CD4-positive, alpha-beta memory T cell (primary cell): Measurements from ENCODE around the gene KCND2. TPM values are rescaled to one million over a fixed set of nuclear protein-coding genes. Genes with fewer than 3 reads are reported as not detected.

ENCODE experiments used
- CTCF ChIA-PET: fragments of 350-600 bp; sonication (Branson Sonifier 250); formaldehyde crosslinking; loops from one replicate; lab custom pipeline; 2021; ENCODE audit warnings: inconsistent platforms; ENCODE audit not compliant: partially characterized antibody; lab: Charles Lee
- POLR2A ChIA-PET: fragments of 350-600 bp; sonication (Branson Sonifier 250); formaldehyde crosslinking; loops from one replicate; lab custom pipeline; 2021; ENCODE audit not compliant: partially characterized antibody; lab: Charles Lee
- DNase-seq, 5 donors: peaks; one replicate each; pipeline versions ENCODE4 v3.0.0 to v3.0.0-alpha.2; 2020 to 2022; ENCODE audit warnings: mixed read lengths in 1 of 5
- H3K27ac ChIP-seq: one replicate; pipeline ENCODE4 v1.7.0; 2013; ENCODE audit warnings: low read depth, low read length
- H3K27me3 ChIP-seq: 2 replicates; pipeline ENCODE4 v1.7.0; 2013; ENCODE audit warnings: mild to moderate bottlenecking, low read length, moderate library complexity; ENCODE audit not compliant: insufficient read depth
- H3K36me3 ChIP-seq: 2 replicates; pipeline ENCODE4 v1.7.0; 2013; ENCODE audit warnings: mild to moderate bottlenecking, low read length, moderate library complexity; ENCODE audit not compliant: insufficient read depth
- H3K4me1 ChIP-seq: 2 replicates; pipeline ENCODE4 v1.7.0; 2013; ENCODE audit warnings: mild to moderate bottlenecking, low read length, moderate library complexity; ENCODE audit not compliant: insufficient read depth
- H3K4me3 ChIP-seq, 2 donors: one replicate each; pipeline ENCODE4 v1.7.0; 2013; ENCODE audit warnings: low read length in 2 of 2, mild to moderate bottlenecking in 1 of 2
- H3K9me3 ChIP-seq, 2 donors: one replicate each; pipeline ENCODE4 v1.7.0; 2013; ENCODE audit warnings: low read length in 2 of 2, control low read depth in 1 of 2; ENCODE audit not compliant: control insufficient read depth in 1 of 2
- H3K27ac Mint-ChIP-seq, 7 donors: one replicate each; pipeline ENCODE4 v1.8.0; 2020 to 2021; ENCODE audit warnings: mixed read lengths in 7 of 7, mild to moderate bottlenecking in 6 of 7, inconsistent platforms in 3 of 7, moderate library complexity in 3 of 7
- H3K27me3 Mint-ChIP-seq, 2 donors: one replicate each; pipeline ENCODE4 v1.8.0; 2020 to 2021; ENCODE audit warnings: mixed read lengths in 2 of 2
- H3K36me3 Mint-ChIP-seq, 2 donors: one replicate each; pipeline ENCODE4 v1.8.0; 2020 to 2021; ENCODE audit warnings: mixed read lengths in 2 of 2, inconsistent platforms in 1 of 2, mild to moderate bottlenecking in 1 of 2
- H3K4me1 Mint-ChIP-seq, 4 donors: one replicate each; pipeline ENCODE4 v1.8.0; 2020 to 2021; ENCODE audit warnings: mixed read lengths in 4 of 4, mild to moderate bottlenecking in 1 of 4
- H3K4me3 Mint-ChIP-seq, 8 donors: one replicate each; pipeline ENCODE4 v1.8.0; 2020 to 2021; ENCODE audit warnings: mixed read lengths in 8 of 8, mild to moderate bottlenecking in 7 of 8, moderate library complexity in 6 of 8, inconsistent platforms in 3 of 8
- H3K9me3 Mint-ChIP-seq, 8 donors: one replicate each; pipeline ENCODE4 v1.8.0; 2020 to 2021; ENCODE audit warnings: mixed read lengths in 8 of 8, mild to moderate bottlenecking in 5 of 8, inconsistent platforms in 3 of 8, moderate library complexity in 1 of 8
- intact Hi-C: fragments of 100-400 bp; cut with micrococcal nuclease; formaldehyde crosslinking; loops from one replicate; pipeline ENCODE4 v1.15.1; 2023
- polyA plus RNA-seq, 2 donors: library from polyadenylated mRNA; unstranded; fragments of 300-500 nt; fragmentation: Illumina TruSeq; gene quantifications; one replicate each; pipeline ENCODE4 v1.2.3, GENCODE V29; 2021
- total RNA-seq, 2 experiments: library from RNA; stranded (reverse); gene quantifications; one replicate each; pipeline ENCODE4 v1.2.3, GENCODE V29; 2021

KCND2 gene
- total and polyA plus RNA-seq, 4 experiments from 2014 or later, result not detected

DNA sequence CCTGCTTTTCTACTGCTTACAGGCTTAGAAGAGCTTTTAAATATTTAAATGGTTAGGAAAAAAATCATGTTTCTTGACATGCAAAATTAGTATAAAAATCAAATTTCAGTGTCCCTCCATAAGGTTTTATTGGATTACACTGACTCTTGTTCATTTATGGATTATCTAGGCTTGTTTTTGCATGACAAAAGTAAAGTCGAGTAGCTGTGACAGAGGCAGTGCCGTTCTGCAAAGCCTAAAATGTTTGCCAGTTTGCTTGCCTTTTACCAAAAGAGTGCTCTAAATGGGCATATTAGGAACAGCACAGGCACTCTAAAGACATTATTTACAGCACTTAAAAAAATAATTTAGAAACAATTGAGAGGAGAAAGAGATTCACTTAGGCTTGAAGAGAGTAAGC, 445.4 kb downstream of the KCND2 start:
- no peaks in the 10 kb centered on the region for H3K4me1 Mint-ChIP-seq
- POLR2A ChIA-PET, result no interaction called here
- CTCF ChIA-PET, result no interaction called here
- Histone ChIP-seq H3K4me1 (no peaks in the 10 kb centered on the region), H3K27ac (no peak overlapping the region), H3K9me3 (no peaks in the 10 kb centered on the region), H3K4me3 (no peak overlapping the region), H3K36me3 (no peaks in the 10 kb centered on the region), H3K27me3 (no peaks in the 10 kb centered on the region)
- no peak overlapping the region for H3K4me3 Mint-ChIP-seq
- no peak for DNase-seq
- H3K9me3 Mint-ChIP-seq, result peaks cover 0 to 3% (median 0%) of the 10 kb centered on the region in 8 donors
- no peaks in the 10 kb centered on the region for H3K36me3 Mint-ChIP-seq
- peaks cover 0 to 3% of the 10 kb centered on the region in 2 donors for H3K27me3 Mint-ChIP-seq
- intact Hi-C loops, result no loop called here
- no peak overlapping the region for H3K27ac Mint-ChIP-seq

DNA sequence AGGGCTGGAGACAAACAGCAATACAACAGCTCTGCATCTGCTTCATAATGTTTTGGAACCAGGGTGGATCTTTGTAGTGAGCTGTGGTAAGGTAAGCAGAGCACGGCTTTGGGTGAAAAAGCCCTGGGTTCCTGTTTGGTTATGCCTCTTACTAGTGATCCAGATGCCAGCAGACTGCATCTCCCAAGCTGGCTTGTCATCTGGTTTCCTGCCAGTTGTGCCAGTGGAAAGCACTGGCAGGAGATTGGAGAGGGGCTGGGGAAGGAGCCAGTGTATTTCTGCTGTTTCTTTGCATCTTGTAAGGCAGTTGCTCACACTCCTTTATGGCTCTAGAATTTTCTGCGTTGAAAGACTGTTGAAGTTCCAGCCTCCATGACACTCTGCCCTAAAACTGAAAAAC, 447.3 kb downstream of the KCND2 start:
- Histone ChIP-seq H3K9me3 (no peaks in the 10 kb centered on the region), H3K27me3 (no peaks in the 10 kb centered on the region), H3K36me3 (no peaks in the 10 kb centered on the region), H3K4me3 (no peak overlapping the region), H3K27ac (no peak overlapping the region), H3K4me1 (no peaks in the 10 kb centered on the region)
- DNase-seq, result no peak
- H3K9me3 Mint-ChIP-seq, result no peaks in the 10 kb centered on the region
- POLR2A ChIA-PET, result no interaction called here
- CTCF ChIA-PET, result no interaction called here
- no peak overlapping the region for H3K4me3 Mint-ChIP-seq
- no peaks in the 10 kb centered on the region for H3K4me1 Mint-ChIP-seq
- intact Hi-C loops, result no loop called here
- H3K36me3 Mint-ChIP-seq, result no peaks in the 10 kb centered on the region
- no peak overlapping the region for H3K27ac Mint-ChIP-seq
- peaks cover 0 to 4% of the 10 kb centered on the region in 2 donors for H3K27me3 Mint-ChIP-seq

DNA sequence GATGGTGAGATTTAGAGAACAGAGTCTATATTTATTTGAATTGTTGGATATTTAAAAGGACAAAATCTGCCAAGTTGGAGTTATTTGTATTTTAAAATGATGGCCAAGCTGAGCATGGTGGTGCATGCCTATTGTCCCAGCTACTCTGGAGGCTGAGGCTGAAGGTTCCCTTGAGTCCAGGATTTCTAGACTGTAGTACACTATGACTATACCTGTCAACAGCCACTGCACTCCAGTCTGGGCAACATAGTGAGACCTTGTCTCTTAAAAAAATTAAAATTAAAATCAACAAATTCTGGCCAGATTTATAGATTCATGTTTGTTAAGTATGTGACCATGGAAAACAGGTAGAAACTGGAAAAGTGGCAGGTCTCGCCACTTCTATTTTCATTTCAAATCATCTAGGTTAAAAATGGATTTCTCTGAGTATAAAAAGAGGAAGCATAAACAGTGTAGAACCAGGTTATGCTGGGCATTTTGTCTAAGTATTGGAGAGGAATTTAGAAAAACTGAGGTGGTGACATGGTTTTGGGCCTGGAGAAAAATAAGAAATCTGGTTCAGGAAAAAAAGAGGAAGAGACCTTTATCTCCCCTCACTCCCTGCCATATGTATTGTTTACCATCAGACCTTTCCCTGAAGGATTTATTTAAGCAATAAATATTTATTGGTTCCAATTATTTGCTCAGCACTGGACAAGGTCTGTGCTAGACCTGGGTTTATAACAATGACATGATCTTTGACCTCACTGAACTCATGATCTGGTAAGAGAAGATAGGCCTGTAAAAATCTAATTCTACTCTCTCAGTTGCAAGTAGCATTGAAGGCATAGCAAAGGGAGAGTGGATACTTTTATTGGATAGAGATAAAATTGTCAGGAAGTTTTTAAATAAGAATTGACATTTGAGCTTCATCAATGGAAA, 450.8 kb downstream of the KCND2 start:
- Mint-ChIP-seq H3K4me3 (no peak overlapping the region), H3K27me3 (peaks cover 0 to 3% of the 10 kb centered on the region in 2 donors), H3K4me1 (no peaks in the 10 kb centered on the region), H3K9me3 (no peaks in the 10 kb centered on the region), H3K36me3 (no peaks in the 10 kb centered on the region), H3K27ac (no peak overlapping the region)
- no peak overlapping the region for H3K4me3 ChIP-seq
- DNase-seq, result no peak
- no peaks in the 10 kb centered on the region for H3K36me3 ChIP-seq
- ChIA-PET CTCF (interaction anchor here (1.4 to 2.6 kb wide), 3 partner anchors 9 to 16 kb away, joined by 3 to 8 read pairs (median 3); no protein-coding TSS in a partner anchor), POLR2A (no interaction called here)
- H3K4me1 ChIP-seq, result no peaks in the 10 kb centered on the region
- no peak overlapping the region for H3K27ac ChIP-seq
- H3K27me3 ChIP-seq, result no peaks in the 10 kb centered on the region
- intact Hi-C loops, result no loop called here
- no peaks in the 10 kb centered on the region for H3K9me3 ChIP-seq

DNA sequence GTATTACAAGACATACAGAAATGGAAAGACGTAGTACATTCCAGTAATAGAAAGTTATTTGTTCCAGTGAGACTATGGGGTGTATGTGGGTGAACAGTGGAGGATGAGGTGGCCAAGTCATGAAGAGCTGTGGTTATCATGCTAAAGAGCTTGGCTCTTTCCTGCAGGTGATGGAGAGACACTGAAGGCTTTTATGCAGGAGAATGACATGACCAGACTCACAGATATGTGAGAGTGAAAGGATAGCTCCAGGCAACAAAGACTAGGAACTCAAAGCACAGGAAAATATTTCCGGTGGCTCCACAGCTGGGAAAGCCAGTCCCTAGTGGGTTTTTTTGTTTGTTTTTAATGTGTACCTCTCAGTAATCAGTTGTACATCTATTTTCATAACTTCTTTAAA, 451.5 kb downstream of the KCND2 start:
- peaks cover 0 to 3% of the 10 kb centered on the region in 2 donors for H3K27me3 Mint-ChIP-seq
- intact Hi-C loops, result no loop called here

DNA sequence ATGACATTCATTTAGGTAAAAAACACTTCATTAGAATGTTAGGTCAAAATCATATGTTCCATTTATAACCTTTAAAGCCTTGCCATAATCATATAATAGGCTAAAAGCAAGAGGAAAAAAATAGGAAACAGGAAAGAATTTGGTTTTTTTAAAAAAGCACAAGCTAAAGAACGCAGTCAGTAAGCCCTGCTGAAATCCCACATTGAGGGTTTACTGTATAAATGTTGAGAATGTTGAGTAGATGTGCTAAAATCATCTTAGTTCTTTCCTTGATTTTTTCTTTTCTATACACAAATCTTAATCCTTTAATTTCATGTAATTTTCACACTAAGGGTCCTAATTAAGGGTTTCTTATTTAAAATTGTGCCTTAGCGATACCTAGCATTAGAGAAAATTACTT, 452.0 kb downstream of the KCND2 start:
- H3K36me3 ChIP-seq, result no peaks in the 10 kb centered on the region
- ChIA-PET POLR2A (no interaction called here), CTCF (interaction anchor here (1.4 to 2.6 kb wide), 3 partner anchors 8 to 17 kb away, joined by 3 to 8 read pairs (median 3); no protein-coding TSS in a partner anchor)
- Mint-ChIP-seq H3K27ac (no peak overlapping the region), H3K36me3 (no peaks in the 10 kb centered on the region), H3K4me1 (no peaks in the 10 kb centered on the region), H3K4me3 (no peak overlapping the region), H3K27me3 (peaks cover 0 to 3% of the 10 kb centered on the region in 2 donors), H3K9me3 (no peaks in the 10 kb centered on the region)
- H3K4me1 ChIP-seq, result no peaks in the 10 kb centered on the region
- H3K4me3 ChIP-seq, result no peak overlapping the region
- H3K27ac ChIP-seq, result no peak overlapping the region
- DNase-seq, result no peak
- H3K9me3 ChIP-seq, result no peaks in the 10 kb centered on the region
- intact Hi-C loops, result no loop called here
- no peaks in the 10 kb centered on the region for H3K27me3 ChIP-seq

More for the DNA sequence above, 451.5 kb downstream of the KCND2 start:
- ChIA-PET CTCF (interaction anchor here (1.4 to 2.6 kb wide), 3 partner anchors 8 to 17 kb away, joined by 3 to 8 read pairs (median 3); no protein-coding TSS in a partner anchor), POLR2A (no interaction called here)
- no peak for DNase-seq
- Histone ChIP-seq H3K9me3 (no peaks in the 10 kb centered on the region), H3K27me3 (no peaks in the 10 kb centered on the region), H3K4me3 (no peak overlapping the region), H3K27ac (no peak overlapping the region), H3K4me1 (no peaks in the 10 kb centered on the region), H3K36me3 (no peaks in the 10 kb centered on the region)
- Mint-ChIP-seq H3K4me3 (no peak overlapping the region), H3K36me3 (no peaks in the 10 kb centered on the region), H3K4me1 (no peaks in the 10 kb centered on the region), H3K27ac (no peak overlapping the region), H3K9me3 (no peaks in the 10 kb centered on the region)

DNA sequence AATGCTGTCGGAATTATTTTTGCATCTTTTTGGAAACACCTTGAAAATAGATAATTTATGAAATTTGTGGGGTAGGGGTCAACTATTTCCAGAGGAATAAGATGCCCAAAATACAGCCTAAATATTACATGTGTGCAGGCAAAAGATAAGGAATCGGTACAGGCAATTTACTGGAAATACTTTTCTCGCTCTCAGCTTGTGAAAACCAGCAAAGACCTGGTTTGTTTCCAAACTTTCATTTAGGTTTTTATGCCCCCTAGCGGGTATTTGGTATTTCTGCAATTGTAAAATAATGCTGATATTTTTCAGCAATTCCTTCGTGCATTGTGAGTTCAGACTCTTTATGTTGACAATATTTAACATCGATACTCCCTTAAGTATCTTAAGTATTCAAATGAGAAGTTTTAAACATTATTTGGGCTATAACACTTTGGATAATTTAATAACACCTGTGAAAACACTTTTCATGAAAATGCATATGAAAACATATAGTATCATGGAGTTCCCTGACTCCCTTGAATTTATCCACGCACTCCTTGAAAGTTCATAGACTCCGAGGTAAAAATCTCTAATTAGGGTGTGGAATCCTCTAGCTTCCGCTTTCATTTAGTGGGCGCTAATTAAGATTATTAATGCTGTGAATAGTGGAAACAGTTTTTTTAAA, 452.5 kb downstream of the KCND2 start:
- no peak overlapping the region for H3K27ac Mint-ChIP-seq
- no peaks in the 10 kb centered on the region for H3K36me3 Mint-ChIP-seq
- Histone ChIP-seq H3K4me3 (no peak overlapping the region), H3K27me3 (no peaks in the 10 kb centered on the region), H3K4me1 (no peaks in the 10 kb centered on the region), H3K27ac (no peak overlapping the region), H3K9me3 (no peaks in the 10 kb centered on the region), H3K36me3 (no peaks in the 10 kb centered on the region)
- H3K4me1 Mint-ChIP-seq, result no peaks in the 10 kb centered on the region
- ChIA-PET POLR2A (no interaction called here), CTCF (interaction anchor here (0.9 to 2.6 kb wide), 4 partner anchors 7 to 18 kb away, joined by 3 to 8 read pairs (median 3); no protein-coding TSS in a partner anchor)
- DNase-seq, result no peak
- intact Hi-C loops, result no loop called here
- peaks cover 0 to 3% of the 10 kb centered on the region in 2 donors for H3K27me3 Mint-ChIP-seq
- H3K9me3 Mint-ChIP-seq, result no peaks in the 10 kb centered on the region
- H3K4me3 Mint-ChIP-seq, result no peak overlapping the region

DNA sequence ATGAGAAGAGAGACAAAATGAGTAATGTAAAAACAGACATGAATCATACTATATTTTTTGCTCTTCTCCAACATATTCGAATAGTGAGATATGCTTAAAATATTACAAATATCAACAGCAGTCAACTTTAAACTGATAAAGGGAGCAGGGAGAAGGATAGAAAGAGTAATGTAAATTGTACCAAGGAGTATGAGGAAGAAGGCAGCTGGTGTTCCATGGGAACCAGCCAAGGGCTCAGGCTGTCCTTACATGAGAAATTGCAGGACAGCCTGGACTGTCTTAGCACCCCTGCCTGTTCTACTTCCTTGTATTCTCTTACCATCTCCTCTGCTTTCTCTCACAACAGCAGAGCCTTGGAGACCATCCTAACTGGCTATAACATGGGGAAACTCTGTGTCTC, 456.3 kb downstream of the KCND2 start:
- Histone ChIP-seq H3K9me3 (no peaks in the 10 kb centered on the region), H3K36me3 (no peaks in the 10 kb centered on the region), H3K4me3 (no peak overlapping the region), H3K4me1 (no peaks in the 10 kb centered on the region), H3K27ac (no peak overlapping the region), H3K27me3 (no peaks in the 10 kb centered on the region)
- no peak overlapping the region for H3K27ac Mint-ChIP-seq
- DNase-seq, result no peak
- no peak overlapping the region for H3K4me3 Mint-ChIP-seq
- intact Hi-C loops, result no loop called here
- CTCF ChIA-PET, result interaction anchor here (1.3 kb wide), 1 partner anchor 10 kb away, joined by 3 read pairs; no protein-coding TSS in a partner anchor
- POLR2A ChIA-PET, result no interaction called here
- H3K27me3 Mint-ChIP-seq, result peaks cover 0 to 3% of the 10 kb centered on the region in 2 donors
- H3K9me3 Mint-ChIP-seq, result no peaks in the 10 kb centered on the region
- H3K4me1 Mint-ChIP-seq, result no peaks in the 10 kb centered on the region
- no peaks in the 10 kb centered on the region for H3K36me3 Mint-ChIP-seq
